Measurements from ENCODE around the gene CD248. TPM values are rescaled to one million over a fixed set of nuclear protein-coding genes. Genes with fewer than 3 reads are reported as not detected.

Gene CD248
- total RNA-seq, 1 donor from 2014 or later: 0.32 TPM

DNA sequence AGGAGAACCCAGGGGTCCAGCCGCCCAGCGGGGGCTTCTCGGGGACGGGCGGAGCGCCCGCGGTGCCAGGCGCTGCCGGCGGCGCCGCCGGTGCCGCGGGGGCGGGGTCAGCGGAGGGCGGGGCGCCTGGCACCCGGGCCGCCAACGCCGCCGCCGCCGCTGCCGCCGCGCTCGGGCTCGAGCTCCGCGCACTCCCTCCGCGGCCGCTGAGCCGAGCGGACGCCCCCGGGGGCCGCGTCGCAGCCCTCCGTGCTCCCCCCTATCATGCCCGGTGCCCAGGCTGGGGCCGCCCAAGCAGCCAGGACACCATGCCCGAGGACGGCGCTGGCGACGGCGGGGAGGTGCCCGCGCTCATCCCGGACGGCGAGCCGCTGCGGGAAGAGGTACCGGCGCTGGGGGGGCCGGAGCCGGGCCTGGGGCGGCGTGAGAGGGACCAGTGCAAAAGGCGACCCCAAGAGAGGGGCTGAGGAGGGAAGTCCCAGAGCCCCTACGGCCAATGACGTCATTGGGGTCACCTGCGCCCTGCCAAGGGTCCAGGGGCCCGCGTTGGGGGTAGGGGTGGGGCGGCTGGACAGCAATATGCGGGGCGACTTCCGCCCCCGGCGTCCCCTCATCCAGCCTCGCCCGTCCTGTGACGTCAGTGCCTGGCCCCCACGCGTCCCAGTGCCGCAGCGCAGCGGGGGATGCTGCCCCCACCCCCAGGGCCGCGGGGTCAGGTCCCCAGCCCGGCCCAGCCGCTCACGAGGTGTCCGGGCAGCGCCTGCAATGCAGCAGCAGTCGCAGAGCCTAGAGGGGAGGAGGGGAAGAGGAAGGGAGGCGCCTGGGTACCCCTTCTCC, 24.9 kb downstream of the CD248 start, which contains the start of gene TMEM151A:
TSS of gene TMEM151A (plus strand) at position 189 of the 837 bp plus-strand sequence. CDS start at position 309, 120 bp downstream.
- intact Hi-C loops (cut with micrococcal nuclease): no loop called here

- intact Hi-C loops (cut with micrococcal nuclease): no loop called here
Observed at GRCh38 chr11:66291303-66291705, 25.5 kb downstream of the CD248 start.

- intact Hi-C loops (cut with micrococcal nuclease): no loop called here
Observed at GRCh38 chr11:66290330-66290621, 26.6 kb downstream of the CD248 start.

DNA sequence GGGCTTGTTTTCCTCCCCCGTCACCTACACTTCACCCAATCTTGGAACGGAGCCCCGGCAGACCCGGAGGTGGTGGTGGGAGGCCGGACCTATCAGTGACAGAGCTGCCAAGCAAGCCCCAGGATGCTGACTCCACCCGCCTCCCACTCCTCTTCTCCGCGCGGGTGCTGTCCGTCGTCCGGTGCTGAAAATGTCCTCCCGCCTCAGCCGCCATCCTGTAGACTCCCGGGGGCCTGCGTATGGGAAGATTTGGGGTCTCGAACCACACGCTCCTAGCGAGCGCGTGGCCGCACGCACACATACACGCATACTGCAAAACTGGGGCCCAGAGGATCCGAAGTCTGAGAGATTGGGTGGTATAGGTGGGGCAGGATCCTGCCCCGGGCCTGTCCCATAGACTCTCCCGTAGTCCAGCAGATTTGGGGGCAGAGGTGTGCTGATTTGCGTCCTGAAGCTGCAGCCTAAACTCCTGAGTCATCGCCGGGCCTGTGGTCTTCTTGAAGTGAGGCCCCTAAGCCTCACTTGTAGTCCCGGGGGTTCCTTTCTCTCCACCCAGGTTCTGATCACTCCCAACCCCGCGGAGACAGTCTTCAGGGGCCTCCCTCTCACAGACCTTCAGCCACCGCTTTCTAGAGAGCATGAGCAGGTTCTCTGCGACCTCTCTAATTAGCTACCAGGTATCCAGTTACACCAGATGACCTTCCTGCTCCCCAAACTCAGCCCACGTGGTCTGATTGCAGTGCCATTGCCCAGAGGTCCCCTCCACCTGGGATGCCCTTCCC, 27.1 kb downstream of the CD248 start:
- intact Hi-C loops (cut with micrococcal nuclease): loop anchor here (1.0 to 10.0 kb wide), 10 partner anchors 21 to 1515 kb away; partner anchors contain the start of genes ACTN3, BRMS1, DPP3 and NPAS4

- intact Hi-C loops (cut with micrococcal nuclease): loop anchor here (1.0 to 10.0 kb wide), 10 partner anchors 21 to 1516 kb away; partner anchors contain the start of genes ACTN3, BRMS1, DPP3 and NPAS4
Observed at GRCh38 chr11:66288671-66289547, 27.9 kb downstream of the CD248 start, which contains the start of gene YIF1A. YIF1A (minus strand) TSS chr11:66289143; CDS start chr11:66288985, 158 bp downstream.

GRCh38 chr11:66287889-66288670, 28.8 kb downstream of the CD248 start:
- intact Hi-C loops (cut with micrococcal nuclease): loop anchor here (10.0 kb wide), 2 partner anchors 457 to 1517 kb away; a partner anchor contains a TSS

DNA sequence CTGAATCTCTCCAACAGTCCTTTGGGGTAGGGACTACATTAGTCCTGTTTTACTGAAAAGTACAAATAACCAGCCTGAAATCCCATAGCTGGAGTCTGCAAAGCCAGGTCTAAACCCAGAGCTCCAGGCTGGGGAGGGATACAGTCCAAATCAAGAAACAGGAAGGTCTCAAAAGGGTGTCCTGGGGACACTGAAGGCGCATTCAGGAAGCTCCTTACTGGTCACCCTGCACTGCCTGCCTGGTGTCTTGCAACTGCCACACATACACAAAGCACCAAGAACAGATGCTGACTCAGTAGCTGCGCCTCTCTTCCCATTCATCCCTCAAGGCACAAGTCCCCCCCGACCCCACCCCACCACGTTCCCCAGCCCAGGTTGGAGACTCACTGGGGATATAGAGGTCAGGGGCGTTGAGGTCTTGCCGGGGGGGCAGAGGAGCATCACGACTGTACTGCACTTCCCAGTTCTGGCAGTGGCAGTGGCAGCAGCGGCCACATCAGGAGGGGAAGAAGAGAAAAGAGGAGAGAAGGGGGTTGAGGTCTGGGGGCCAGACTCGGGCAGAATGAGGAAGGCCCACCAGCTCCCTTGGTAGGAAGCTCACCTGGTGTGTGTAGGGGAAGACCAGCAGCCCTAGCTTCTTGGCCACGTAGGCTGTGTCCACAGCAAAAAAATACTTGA, 29.5 kb downstream of the CD248 start:
- intact Hi-C loops (cut with micrococcal nuclease): loop anchor here (10.0 kb wide), 2 partner anchors 457 to 1517 kb away; a partner anchor contains a TSS

- intact Hi-C loops (cut with micrococcal nuclease): loop anchor here (10.0 kb wide), 2 partner anchors 458 to 1518 kb away; a partner anchor contains a TSS
Observed at GRCh38 chr11:66286699-66287098, 30.1 kb downstream of the CD248 start.

DNA sequence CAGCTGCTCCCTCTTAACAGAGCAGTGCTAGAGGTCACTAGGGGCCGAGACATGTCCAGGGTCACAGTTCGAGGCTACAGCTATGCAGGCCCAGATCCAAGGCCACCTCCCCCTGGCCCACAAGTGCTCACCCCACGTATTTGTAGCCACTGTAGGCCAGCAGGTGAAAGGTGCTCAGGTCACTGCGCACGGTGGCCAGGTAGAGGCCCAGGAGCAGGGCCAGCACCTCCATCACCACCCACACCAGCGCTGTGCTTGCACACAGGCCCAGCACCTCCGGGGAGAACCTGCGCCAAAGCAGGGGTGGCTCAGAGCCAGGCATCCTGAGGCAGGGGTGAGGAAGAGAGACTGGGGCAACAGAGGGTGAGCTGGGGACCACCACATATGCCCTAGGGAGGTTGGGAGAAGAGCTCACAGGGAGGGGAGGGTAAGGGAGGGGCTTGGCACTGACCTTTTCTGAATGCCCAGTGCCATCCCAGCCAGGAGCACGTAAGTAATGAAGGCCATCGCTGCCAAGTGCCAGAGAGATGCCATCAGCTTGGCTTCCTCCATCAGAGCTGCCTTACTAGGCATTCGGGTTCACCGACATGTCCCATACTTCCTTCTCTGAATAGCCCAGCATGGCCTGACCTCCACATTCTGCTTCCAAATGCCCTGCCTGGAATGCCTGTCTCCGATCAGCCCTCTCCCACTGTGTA, 31.4 kb downstream of the CD248 start:
- intact Hi-C loops (cut with micrococcal nuclease): loop anchor here (10.0 kb wide), 2 partner anchors 459 to 1519 kb away; a partner anchor contains a TSS

GRCh38 chr11:66284526-66285078, 32.2 kb downstream of the CD248 start:
- intact Hi-C loops (cut with micrococcal nuclease): loop anchor here (10.0 kb wide), 2 partner anchors 460 to 1520 kb away; a partner anchor contains a TSS

GRCh38 chr11:66283461-66284105, 33.3 kb downstream of the CD248 start:
- intact Hi-C loops (cut with micrococcal nuclease): loop anchor here (10.0 kb wide), 2 partner anchors 461 to 1521 kb away; a partner anchor contains a TSS

GRCh38 chr11:66282468-66283455, 34.1 kb downstream of the CD248 start:
- intact Hi-C loops (cut with micrococcal nuclease): loop anchor here (1.0 to 10.0 kb wide), 4 partner anchors 14 to 1522 kb away; partner anchors contain the start of gene RAB1B

GRCh38 chr11:66281776-66282467, 34.9 kb downstream of the CD248 start:
- intact Hi-C loops (cut with micrococcal nuclease): loop anchor here (1.0 to 10.0 kb wide), 4 partner anchors 14 to 1523 kb away; partner anchors contain the start of gene RAB1B

DNA sequence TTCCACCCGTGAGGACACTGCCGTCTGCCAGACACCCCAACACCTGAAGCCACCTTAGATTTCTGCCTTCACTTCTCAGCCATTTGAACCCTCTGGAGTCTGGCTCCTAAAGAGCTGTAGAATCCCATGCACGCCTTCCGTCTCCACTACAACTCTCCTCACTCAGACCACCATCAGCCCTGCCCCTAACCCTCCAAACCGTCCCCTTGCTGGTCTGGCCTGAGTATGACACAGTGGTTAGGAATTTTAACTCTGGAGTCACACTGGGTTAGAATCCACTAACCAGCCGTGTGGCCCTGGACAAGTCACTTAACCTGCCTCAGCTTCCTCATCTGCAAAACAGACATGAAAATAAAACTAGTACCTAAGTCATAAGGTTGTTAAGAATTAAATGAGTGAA, 35.8 kb downstream of the CD248 start:
- intact Hi-C loops (cut with micrococcal nuclease): loop anchor here (10.0 kb wide), 2 partner anchors 464 to 1524 kb away; a partner anchor contains a TSS

- intact Hi-C loops (cut with micrococcal nuclease): loop anchor here (10.0 kb wide), 2 partner anchors 464 to 1524 kb away; a partner anchor contains a TSS
Observed at GRCh38 chr11:66280428-66280827, 36.4 kb downstream of the CD248 start.

Measured in T-helper 1 cell treated with Interleukin-12 subunit alpha and Interleukin-12 subunit beta and Interleukin-4 antibody, amounts not matched to agents 30 ng/mL and 1 ng/mL, for 36 hours (primary cell).